ENCODE measurements around the gene CEP162.
"Not testable (repeated sequence)": the region's sequence is repeated elsewhere in the genome, so short reads cannot be mapped to it uniquely, and the experiment has no call there.

CEP162 gene

DNA sequence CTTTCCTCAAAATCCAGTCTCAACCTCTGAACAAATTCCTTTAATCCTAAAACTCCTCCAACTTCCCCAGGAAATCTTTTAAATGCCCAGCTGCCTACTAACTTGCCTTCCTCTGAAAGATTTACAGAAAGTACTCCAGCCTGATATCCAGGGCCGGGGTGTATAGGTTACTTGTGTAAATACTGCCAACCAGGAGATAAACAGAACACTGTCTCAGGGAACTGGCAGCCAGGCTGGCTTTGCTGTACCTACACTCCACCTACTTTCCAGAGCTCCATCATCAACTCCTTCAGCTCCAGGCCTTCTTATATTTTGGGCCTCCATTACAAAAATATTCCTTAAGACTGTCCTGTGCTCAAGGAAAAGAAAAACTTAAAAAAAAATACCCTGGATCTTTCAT is 85.9 kb downstream of the CEP162 start:
- no peak for DNase-seq (ENCODE audit: low read depth)

- DNase-seq (ENCODE audit: low read depth), result no peak
Measured at GRCh38 chr6:84139311-84139710, 88.1 kb downstream of the CEP162 start.

DNA sequence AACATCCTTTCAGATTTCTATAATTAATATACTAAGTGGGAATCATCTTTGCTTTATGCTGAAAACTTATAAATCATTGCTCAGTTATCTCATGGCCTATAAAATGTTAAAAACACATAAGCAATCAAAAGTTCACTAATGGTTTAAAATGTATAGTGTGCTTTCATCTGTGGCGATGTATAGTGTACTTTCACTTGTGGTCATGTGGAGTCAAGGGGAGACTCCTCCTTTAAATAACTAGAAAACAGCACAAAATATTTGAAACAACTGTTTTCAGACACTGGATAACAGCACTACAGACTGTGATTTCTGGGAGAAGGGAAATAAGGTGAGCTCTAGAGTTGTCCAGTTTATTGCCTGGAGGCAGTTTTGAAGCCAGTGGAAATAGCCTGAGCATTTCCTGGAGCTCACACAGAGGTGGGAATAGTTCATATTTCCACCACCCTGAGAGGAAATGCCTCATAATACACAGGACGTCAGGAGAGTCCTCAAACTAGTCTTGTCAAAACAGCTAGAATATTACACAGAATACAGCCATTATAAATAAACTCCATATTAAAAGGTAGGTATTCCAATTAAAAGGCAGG is 89.4 kb downstream of the CEP162 start:
- DNase-seq (ENCODE audit: low read depth), result no peak

DNA sequence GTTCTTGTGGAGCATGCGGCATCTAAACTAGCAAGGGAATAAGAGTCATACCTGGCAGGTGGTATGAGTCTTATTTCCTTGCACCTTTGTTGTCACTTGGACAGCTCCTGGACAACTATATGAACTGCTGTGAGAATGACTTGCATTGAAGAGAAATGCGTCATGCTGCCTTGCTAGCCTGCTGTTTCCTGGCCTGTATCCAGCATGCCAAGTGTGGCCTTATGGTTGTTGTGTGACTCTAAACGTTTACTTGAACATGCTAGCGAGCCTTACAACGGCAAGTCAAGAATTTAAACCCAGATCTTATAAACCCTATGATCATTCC is 90.4 kb downstream of the CEP162 start:
- DNase-seq (ENCODE audit: low read depth), result no peak

DNA sequence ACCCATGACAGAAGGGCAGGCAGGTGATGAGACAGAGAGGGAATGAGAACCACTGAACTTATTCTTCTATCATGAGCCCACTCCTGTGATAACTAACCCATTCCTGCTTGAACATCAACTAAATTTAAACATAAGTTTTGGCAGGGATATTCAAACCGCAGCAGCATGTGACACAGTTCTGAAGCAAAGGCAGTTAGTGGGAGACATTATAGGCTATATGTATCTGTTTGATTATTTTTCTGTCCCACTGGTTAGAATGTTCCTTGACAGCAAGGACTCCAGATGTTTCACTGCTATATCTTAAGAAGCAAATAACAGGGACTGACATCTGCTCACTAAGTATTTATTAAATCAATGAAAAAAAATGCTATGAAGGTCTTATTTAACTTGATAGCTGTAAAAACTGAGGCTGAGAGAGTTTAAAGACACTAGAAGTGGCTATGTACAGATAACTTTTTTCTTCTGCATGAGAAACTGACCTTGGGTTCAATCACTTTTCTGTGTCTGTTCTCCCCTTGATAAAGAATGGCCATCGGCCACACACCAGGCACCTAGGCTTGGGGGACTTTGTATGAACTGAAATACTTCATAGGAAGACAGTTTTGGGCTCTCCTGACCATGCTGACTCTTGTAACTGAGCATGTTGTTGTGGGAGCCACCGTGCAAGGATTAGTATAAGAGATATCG is 90.9 kb downstream of the CEP162 start:
- no peak for DNase-seq (ENCODE audit: low read depth)

DNA sequence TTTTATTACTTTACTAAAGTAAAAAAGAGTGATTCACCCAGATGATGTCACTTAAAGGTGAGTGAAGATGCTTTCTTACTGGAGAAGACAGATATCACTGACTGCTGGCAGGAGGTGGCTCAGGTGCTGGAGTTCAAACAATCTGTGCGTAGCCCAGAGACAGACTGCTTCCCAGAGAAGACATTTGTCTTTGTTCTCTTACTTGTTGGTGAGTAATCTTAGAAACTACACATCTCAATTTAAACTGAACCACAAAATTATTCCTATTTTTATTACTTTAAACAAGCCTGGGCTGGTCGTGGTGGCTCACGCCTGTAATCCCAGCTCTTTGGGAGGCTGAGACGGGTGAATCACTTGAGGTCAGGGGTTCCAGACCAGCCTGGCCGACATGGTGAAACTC is 92.2 kb downstream of the CEP162 start:
- DNase-seq (ENCODE audit: low read depth), result no peak

GRCh38 chr6:84133385-84133784 is 94.1 kb downstream of the CEP162 start:
- DNase-seq (ENCODE audit: low read depth), result not testable (repeated sequence)

GRCh38 chr6:84129588-84129987 is 97.9 kb downstream of the CEP162 start:
- not testable (repeated sequence) for DNase-seq (ENCODE audit: low read depth)

DNA sequence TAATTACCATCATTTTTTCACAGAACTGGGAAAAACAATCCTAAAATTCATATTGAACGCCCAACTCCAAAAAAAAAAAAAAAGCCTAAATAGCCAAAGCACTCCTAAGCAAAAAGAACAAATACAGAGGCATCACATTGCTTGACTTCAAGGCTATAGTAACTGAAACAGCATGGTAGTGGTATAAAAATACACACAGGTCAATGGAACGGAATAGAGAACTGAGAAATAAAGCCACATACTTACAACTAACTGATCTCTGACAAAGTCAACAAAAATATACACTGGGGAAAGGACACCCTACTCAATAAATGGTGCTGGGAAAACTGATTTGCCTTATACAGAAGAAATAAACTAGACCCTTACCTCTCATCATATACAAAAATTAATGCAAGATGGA is 104.3 kb downstream of the CEP162 start:
- no peak for DNase-seq (ENCODE audit: low read depth)

- DNase-seq (ENCODE audit: low read depth), result no peak
Measured at GRCh38 chr6:84119277-84119676, 108.2 kb downstream of the CEP162 start.

- no peak for DNase-seq (ENCODE audit: low read depth)
Measured at GRCh38 chr6:84118191-84118590, 109.3 kb downstream of the CEP162 start.

DNA sequence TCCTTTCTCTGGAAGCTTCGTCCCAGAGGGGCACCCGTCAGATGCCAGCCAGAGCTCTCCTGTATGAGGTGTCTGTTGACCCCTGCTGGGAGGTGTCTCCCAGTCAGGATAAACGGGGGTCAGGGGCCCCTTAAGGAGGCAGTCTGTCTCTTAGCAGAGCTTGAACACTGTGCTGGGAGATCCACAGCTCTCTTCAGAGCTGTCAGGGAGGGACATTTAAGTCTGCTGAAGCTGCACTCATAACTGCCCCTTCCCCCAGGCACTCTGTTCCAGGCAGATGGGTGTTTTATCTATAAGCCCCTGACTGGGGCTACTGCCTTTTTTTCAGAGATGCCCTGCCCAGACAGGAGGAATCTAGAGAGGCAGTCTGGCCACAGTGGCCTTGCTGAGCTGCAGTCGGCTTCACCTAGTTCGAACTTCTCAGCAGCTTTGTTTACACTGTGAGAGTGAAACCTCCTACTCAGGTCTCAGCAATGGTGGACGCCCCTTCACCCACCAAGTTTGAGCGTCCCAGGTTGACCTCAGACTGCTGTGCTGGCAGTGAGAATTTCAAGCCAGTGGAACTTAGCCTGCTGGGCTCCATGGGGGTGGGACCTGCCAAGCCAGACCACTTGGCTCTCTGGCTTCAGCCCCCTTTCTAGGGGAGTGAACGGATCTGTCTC is 112.4 kb downstream of the CEP162 start:
- not testable (repeated sequence) for DNase-seq (ENCODE audit: low read depth)

GRCh38 chr6:84111351-84111750 is 116.1 kb downstream of the CEP162 start:
- DNase-seq (ENCODE audit: low read depth), result not testable (repeated sequence)

DNA sequence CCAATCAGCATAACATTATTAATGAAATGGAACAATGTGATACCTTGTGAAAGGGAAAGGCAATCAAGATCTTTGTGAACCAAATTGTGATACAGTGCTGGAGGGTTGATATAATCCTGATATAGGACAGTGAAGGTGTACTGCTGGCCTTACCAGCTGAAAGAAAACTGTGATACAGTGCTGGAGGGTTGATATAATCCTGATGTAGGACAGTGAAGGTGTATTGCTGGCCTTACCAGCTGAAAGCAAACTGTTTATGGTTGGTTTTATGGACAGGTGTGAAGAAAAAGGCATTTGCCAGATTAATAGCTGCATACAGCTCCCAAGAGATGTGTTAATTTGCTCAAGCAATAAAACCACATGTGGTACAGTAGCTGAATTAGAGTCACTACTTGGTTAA is 119.9 kb downstream of the CEP162 start:
- no peak for DNase-seq (ENCODE audit: low read depth)

DNA sequence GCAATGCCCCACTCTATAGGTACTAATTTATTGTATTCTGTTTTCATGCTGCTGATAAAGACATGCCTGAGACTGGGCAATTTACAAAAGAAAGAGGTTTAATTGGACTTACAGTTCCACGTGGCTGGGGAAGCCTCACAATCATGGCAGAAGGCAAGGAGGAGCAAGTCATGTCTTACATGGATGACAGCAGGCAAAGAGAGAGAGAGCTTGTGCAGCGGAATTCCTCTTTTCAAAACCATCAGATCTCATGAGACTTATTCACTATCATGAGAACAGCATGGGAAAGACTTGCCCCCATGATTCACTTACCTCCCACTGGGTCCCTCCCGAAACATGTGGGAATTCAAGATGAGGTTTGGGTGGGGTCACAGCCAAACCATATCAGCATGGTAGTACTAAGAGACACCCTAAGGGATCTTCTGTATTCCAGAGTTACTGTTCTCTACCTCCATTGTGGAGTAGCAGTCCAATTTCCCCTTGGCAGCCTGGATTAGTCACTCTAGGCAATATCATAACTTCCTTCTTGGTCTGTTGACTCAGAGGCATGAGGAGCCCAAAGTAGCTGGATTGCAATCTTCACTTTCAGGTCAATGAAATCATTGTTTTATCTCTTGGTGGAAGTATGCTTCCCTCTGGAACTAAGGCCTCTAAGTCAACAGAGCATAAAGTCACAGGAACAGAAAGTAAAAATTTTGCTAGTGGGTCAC is 122.1 kb downstream of the CEP162 start:
- DNase-seq (ENCODE audit: low read depth), result peak; percentile 2

- DNase-seq (ENCODE audit: low read depth), result peak; percentile 29
Measured at GRCh38 chr6:84103029-84103428, 124.4 kb downstream of the CEP162 start.

DNA sequence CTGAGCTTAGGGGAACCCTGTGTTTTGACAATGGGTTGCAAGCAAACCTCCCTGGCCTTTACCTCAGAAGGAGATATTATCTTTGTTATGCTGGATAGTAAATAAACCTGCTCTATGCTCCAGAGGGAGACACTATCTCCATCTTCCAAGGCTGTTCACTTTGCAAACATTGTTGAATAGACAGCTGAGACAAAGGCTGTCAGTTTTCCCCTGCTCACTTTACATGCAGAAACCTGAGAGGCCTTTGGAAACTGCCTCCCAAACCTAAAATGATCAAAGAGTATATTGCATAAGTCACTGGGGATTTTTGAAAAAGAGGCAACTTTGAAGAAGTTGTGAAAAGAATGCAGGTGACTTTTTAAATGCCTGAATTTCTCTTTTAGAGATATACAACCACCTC is 132.3 kb downstream of the CEP162 start:
- no peak for DNase-seq (ENCODE audit: low read depth)

- no peak for DNase-seq (ENCODE audit: low read depth)
Measured at GRCh38 chr6:84093441-84094435, 133.7 kb downstream of the CEP162 start.

GRCh38 chr6:84089552-84089951 is 137.9 kb downstream of the CEP162 start:
- DNase-seq (ENCODE audit: low read depth), result no peak

- no peak for DNase-seq (ENCODE audit: low read depth)
Measured at GRCh38 chr6:84089081-84089480, 138.4 kb downstream of the CEP162 start.

GRCh38 chr6:84086545-84087429 is 140.7 kb downstream of the CEP162 start:
- DNase-seq (ENCODE audit: low read depth), result no peak

Data from GM04504 (cell line).